SHP77 (cell line): Measurements from ENCODE around the gene FECH.

Experiments used
- DNase-seq, 2 experiments: peaks; one replicate each; lab custom pipeline; 2025; lab: John Stamatoyannopoulos, UW

FECH gene

GRCh38 chr18:57581301-57581934 is 5.1 kb downstream of the FECH start:
- no peak for DNase-seq

GRCh38 chr18:57579934-57580333 is 6.6 kb downstream of the FECH start:
- no peak for DNase-seq

- DNase-seq: no peak
Observed at GRCh38 chr18:57576316-57576715, 10.2 kb downstream of the FECH start.

- no peak for DNase-seq
Observed at GRCh38 chr18:57575542-57575941, 11.0 kb downstream of the FECH start.

GRCh38 chr18:57574866-57575265 is 11.6 kb downstream of the FECH start:
- no peak for DNase-seq

- DNase-seq: no peak
Observed at GRCh38 chr18:57570162-57570561, 16.3 kb downstream of the FECH start.

GRCh38 chr18:57569133-57569532 is 17.4 kb downstream of the FECH start:
- no peak for DNase-seq

- peak in 1 of 2 experiments; percentile 43 for DNase-seq
Observed at GRCh38 chr18:57561728-57562423, 24.6 kb downstream of the FECH start.

GRCh38 chr18:57561261-57561660 is 25.2 kb downstream of the FECH start:
- DNase-seq: no peak

- no peak for DNase-seq
Observed at GRCh38 chr18:57559314-57559713, 27.2 kb downstream of the FECH start.

- DNase-seq: no peak
Observed at GRCh38 chr18:57555134-57555533, 31.4 kb downstream of the FECH start.

GRCh38 chr18:57550510-57550909 is 36.0 kb downstream of the FECH start:
- no peak for DNase-seq

- DNase-seq: no peak
Observed at GRCh38 chr18:57547260-57547659, 39.2 kb downstream of the FECH start.

- DNase-seq: peak; percentile 54 to 71
Observed at GRCh38 chr18:57544936-57545660, 41.4 kb downstream of the FECH start.

- peak; percentile 79 to 82 for DNase-seq
Observed at GRCh38 chr18:57543560-57543959, 42.9 kb downstream of the FECH start.

- DNase-seq: peak; percentile 48 to 56
Observed at GRCh38 chr18:57542812-57543427, 43.6 kb downstream of the FECH start.

GRCh38 chr18:57542126-57542525 is 44.4 kb downstream of the FECH start:
- no peak for DNase-seq

GRCh38 chr18:57539702-57540101 is 46.8 kb downstream of the FECH start:
- DNase-seq: no peak

- no peak for DNase-seq
Observed at GRCh38 chr18:57538614-57539013, 47.9 kb downstream of the FECH start.

GRCh38 chr18:57534511-57534909 is 52.0 kb downstream of the FECH start:
- DNase-seq: no peak

GRCh38 chr18:57533868-57534510 is 52.5 kb downstream of the FECH start:
- DNase-seq: no peak
